Keratinocyte (primary cell): ENCODE results near the gene ST8SIA4. TPM values are rescaled to one million over a fixed set of nuclear protein-coding genes. Genes with fewer than 3 reads are reported as not detected.

Experiments used
- DNase-seq: peaks from one replicate; pipeline ENCODE4 v3.0.0-alpha.2; 2011; ENCODE audit warnings: low read depth, missing footprints, low spot score
- FAIRE-seq: peaks from 2 replicates; lab custom pipeline; 2011; peaks lifted over from hg19 to GRCh38; lab: Jason Lieb, UNC
- H2AFZ ChIP-seq: 2 replicates; pipeline ENCODE4 v1.6.0; 2012; ENCODE audit warnings: low read length, control low read depth, inconsistent platforms; ENCODE audit not compliant: control insufficient read depth
- H3K27ac ChIP-seq: 2 replicates; pipeline ENCODE4 v1.5.1; 2011; ENCODE audit warnings: low read length; ENCODE audit not compliant: control insufficient read depth, insufficient read depth
- H3K27me3 ChIP-seq: 3 replicates; pipeline ENCODE4 v1.6.0; 2011; ENCODE audit warnings: low read length; ENCODE audit not compliant: control insufficient read depth, insufficient read depth; ENCODE audit errors: extremely low read depth
- H3K36me3 ChIP-seq, 2 experiments: 2 replicates in 1 of 2; 3 replicates in 1 of 2; pipeline ENCODE4 v1.5.1; 2011; ENCODE audit warnings: low read length in 2 of 2, mild to moderate bottlenecking in 1 of 2; ENCODE audit not compliant: control insufficient read depth in 2 of 2, insufficient read depth in 2 of 2; ENCODE audit errors: extremely low read depth in 1 of 2
- H3K4me1 ChIP-seq: 3 replicates; pipeline ENCODE4 v1.5.1; 2011; ENCODE audit warnings: low read length; ENCODE audit not compliant: control insufficient read depth, insufficient read depth; ENCODE audit errors: extremely low read depth
- H3K4me2 ChIP-seq: 3 replicates; pipeline ENCODE4 v1.6.0; 2011; ENCODE audit warnings: low read depth, low read length; ENCODE audit not compliant: control insufficient read depth, insufficient read depth; ENCODE audit errors: extremely low read depth
- H3K4me3 ChIP-seq, 3 experiments: fragments of 200-600 bp in 1 of 3; sonication (generic) in 1 of 3; 2 replicates in 2 of 3; 3 replicates in 1 of 3; pipeline ENCODE4 v1.5.1; 2011 to 2016; ENCODE audit warnings: low read length in 3 of 3, mild to moderate bottlenecking in 3 of 3, control low read depth in 2 of 3, inconsistent platforms in 1 of 3, low read depth in 1 of 3, mixed read lengths in 1 of 3, mixed run types in 1 of 3, moderate library complexity in 1 of 3; ENCODE audit not compliant: control insufficient read depth in 2 of 3, insufficient read depth in 2 of 3; ENCODE audit errors: extremely low read depth in 1 of 3
- H3K79me2 ChIP-seq: 2 replicates; pipeline ENCODE4 v1.6.0; 2012; ENCODE audit warnings: low read length; ENCODE audit not compliant: control insufficient read depth, insufficient read depth
- H3K9ac ChIP-seq: 3 replicates; pipeline ENCODE4 v1.6.0; 2011; ENCODE audit warnings: low read length; ENCODE audit not compliant: control insufficient read depth, insufficient read depth; ENCODE audit errors: extremely low read depth
- H3K9me1 ChIP-seq: 3 replicates; pipeline ENCODE4 v1.6.0; 2011; ENCODE audit warnings: low read length; ENCODE audit not compliant: control insufficient read depth, insufficient read depth; ENCODE audit errors: extremely low read depth
- H3K9me3 ChIP-seq: 2 replicates; pipeline ENCODE4 v1.5.1; 2012; ENCODE audit warnings: low read depth, low read length; ENCODE audit not compliant: control insufficient read depth
- H4K20me1 ChIP-seq: 3 replicates; pipeline ENCODE4 v1.6.0; 2011; ENCODE audit warnings: low read length; ENCODE audit not compliant: control insufficient read depth, insufficient read depth; ENCODE audit errors: extremely low read depth
- CTCF ChIP-seq, 3 experiments: IDR thresholded peaks in 1 of 3; conservative IDR thresholded peaks in 1 of 3; optimal IDR thresholded peaks in 1 of 3; 2 replicates in 2 of 3; 3 replicates in 1 of 3; pipeline versions ENCODE3 to v1.5.1; 2011; ENCODE audit warnings: low read length in 3 of 3, mild to moderate bottlenecking in 3 of 3, moderate library complexity in 2 of 3, control low read depth in 1 of 3, inconsistent platforms in 1 of 3; ENCODE audit not compliant: insufficient read depth in 2 of 3; ENCODE audit errors: extremely low read depth in 1 of 3
- EZH2 ChIP-seq: IDR thresholded peaks from one replicate; pipeline ENCODE4 v1.6.1; 2012; ENCODE audit warnings: inconsistent platforms, mild to moderate bottlenecking, low read length, moderate library complexity
- dilution Hi-C: fragments of 300-500 bp; cut with MboI; formaldehyde crosslinking; loops from one replicate; pipeline ENCODE4 v1.7.0; 2020; ENCODE audit warnings: low sequenced_read_pairs; ENCODE audit not compliant: extremely low pct_ligation_motif_present
- polyA plus RNA-seq, 5 experiments: library from polyadenylated mRNA; depleted of rRNA in 3 of 5; stranded (reverse) in 3 of 5; stranded (forward) in 1 of 5; unstranded in 1 of 5; fragments of >200 nt; gene quantifications; 1 replicate in 1 of 5; 2 replicates in 3 of 5; 3 replicates in 1 of 5; pipeline versions ENCODE4 v1.2.1 to v1.2.3, GENCODE V29; 2011 to 2012; ENCODE audit warnings: missing spikeins in 2 of 5, low read depth in 1 of 5, low replicate concordance in 1 of 5

The ST8SIA4 gene
- polyA plus RNA-seq, 1 donor (not counting 4 experiments of a cell fraction or from before 2014, with no cell fraction given) = 0.43 TPM

GRCh38 chr5:100772006-100772405, 131.1 kb downstream of the ST8SIA4 start:
- Histone ChIP-seq H3K79me2 (no peaks in the 10 kb centered on the region), H3K4me3 (no peak overlapping the region), H2AFZ (no peak overlapping the region), H3K36me3 (no peaks in the 10 kb centered on the region), H4K20me1 (no peaks in the 10 kb centered on the region), H3K4me1 (peaks cover 3% of the 10 kb centered on the region), H3K4me2 (no peak overlapping the region), H3K27me3 (no peaks in the 10 kb centered on the region), H3K9me1 (no peaks in the 10 kb centered on the region), H3K27ac (no peak overlapping the region), H3K9ac (no peak overlapping the region), H3K9me3 (no peaks in the 10 kb centered on the region)
- DNase-seq = no peak
- dilution Hi-C loops = no loop called here
- TF ChIP-seq CTCF (optimal IDR thresholded peaks at IDR 0.05 in 1 of 3, IDR thresholded peaks at IDR 0.05 in 1 of 3, conservative IDR thresholded peaks at IDR 0.05 in 1 of 3; ENCODE audit: extremely low read depth in 1 of 3, insufficient read depth in 2 of 3, low read length in 3 of 3) (no peak), EZH2 (no peak)
- no peak for FAIRE-seq

GRCh38 chr5:100771181-100771580, 131.9 kb downstream of the ST8SIA4 start:
- Histone ChIP-seq H3K4me3 (no peak overlapping the region), H3K27me3 (no peaks in the 10 kb centered on the region), H3K4me1 (no peaks in the 10 kb centered on the region), H3K9ac (no peak overlapping the region), H3K27ac (no peak overlapping the region), H3K9me1 (no peaks in the 10 kb centered on the region), H2AFZ (no peak overlapping the region), H3K36me3 (no peaks in the 10 kb centered on the region), H3K79me2 (no peaks in the 10 kb centered on the region), H3K4me2 (no peak overlapping the region), H3K9me3 (no peaks in the 10 kb centered on the region), H4K20me1 (no peaks in the 10 kb centered on the region)
- no peak for TF ChIP-seq CTCF (optimal IDR thresholded peaks at IDR 0.05 in 1 of 3, IDR thresholded peaks at IDR 0.05 in 1 of 3, conservative IDR thresholded peaks at IDR 0.05 in 1 of 3; ENCODE audit: extremely low read depth in 1 of 3, insufficient read depth in 2 of 3, low read length in 3 of 3)
- TF ChIP-seq EZH2 = no peak
- dilution Hi-C loops = no loop called here
- DNase-seq (no peak), FAIRE-seq (no peak)
